OCI-LY1 (cell line): ENCODE measurements around the gene PATZ1.

Source experiments
- H2AFZ ChIP-seq: fragments of 200-600 bp; sonication (generic), shearing (Covaris generic); 2 replicates; pipeline ENCODE4 v1.6.0; 2014; ENCODE audit warnings: antibody characterized with exemption, mild to moderate bottlenecking, low read length
- H3F3A ChIP-seq: fragments of 200-600 bp; sonication (generic), shearing (Covaris generic); 2 replicates; pipeline ENCODE4 v1.6.0; 2014; ENCODE audit warnings: mild to moderate bottlenecking, antibody characterized with exemption, low read length, moderate library complexity; ENCODE audit not compliant: insufficient read depth
- H3K27ac ChIP-seq: fragments of 200-600 bp; sonication (generic); 2 replicates; pipeline ENCODE4 v1.5.1; 2014; ENCODE audit warnings: low read length, mixed run types, mild to moderate bottlenecking, low read depth; ENCODE audit not compliant: poor library complexity, severe bottlenecking
- H3K27me3 ChIP-seq: fragments of 200-600 bp; sonication (generic); 2 replicates; pipeline ENCODE4 v1.6.0; 2014; ENCODE audit warnings: antibody characterized with exemption, mild to moderate bottlenecking, low read length, moderate library complexity; ENCODE audit not compliant: insufficient read depth
- H3K36me3 ChIP-seq: fragments of 200-600 bp; sonication (generic); 2 replicates; pipeline ENCODE4 v1.6.1; 2014; ENCODE audit warnings: mild to moderate bottlenecking, antibody characterized with exemption, low read length, moderate library complexity, mixed read lengths; ENCODE audit not compliant: insufficient read depth
- H3K4me1 ChIP-seq: fragments of 200-600 bp; sonication (generic); 2 replicates; pipeline ENCODE4 v1.5.1; 2014; ENCODE audit warnings: mild to moderate bottlenecking, low read length, moderate library complexity; ENCODE audit not compliant: insufficient read depth, severe bottlenecking
- H3K4me2 ChIP-seq: fragments of 200-600 bp; sonication (generic), shearing (Covaris generic); 2 replicates; pipeline ENCODE4 v1.6.1; 2014; ENCODE audit warnings: low read length
- H3K4me3 ChIP-seq: fragments of 200-600 bp; sonication (generic); 2 replicates; pipeline ENCODE4 v1.5.1; 2014; ENCODE audit warnings: low read length, low read depth, mild to moderate bottlenecking, mixed read lengths; ENCODE audit not compliant: poor library complexity, severe bottlenecking
- H3K79me2 ChIP-seq: fragments of 200-600 bp; shearing (Covaris generic); 2 replicates; pipeline ENCODE4 v1.6.1; 2016; ENCODE audit warnings: mixed run types, low read length, mixed read lengths; ENCODE audit not compliant: insufficient read depth
- H3K9ac ChIP-seq: fragments of 200-600 bp; sonication (generic), shearing (Covaris generic); 2 replicates; pipeline ENCODE4 v1.6.1; 2014; ENCODE audit warnings: mild to moderate bottlenecking, low read length, mixed read lengths
- H3K9me2 ChIP-seq: fragments of 200-600 bp; sonication (generic), shearing (Covaris generic); 2 replicates; pipeline ENCODE4 v1.6.1; 2014; ENCODE audit warnings: low read depth, mild to moderate bottlenecking, low read length, mixed read lengths
- H3K9me3 ChIP-seq: fragments of 200-600 bp; shearing (Covaris generic); 2 replicates; pipeline ENCODE4 v1.6.1; 2014; ENCODE audit warnings: low read length, mixed read lengths
- H4K20me1 ChIP-seq: fragments of 200-600 bp; sonication (generic), shearing (Covaris generic); 2 replicates; pipeline ENCODE4 v1.6.0; 2016; ENCODE audit warnings: mild to moderate bottlenecking, low read length; ENCODE audit not compliant: insufficient read depth
- CTCF ChIP-seq: fragments of 200-600 bp; sonication (generic), shearing (Covaris generic); IDR thresholded peaks from 2 replicates; pipeline ENCODE4 v1.5.1; 2017; ENCODE audit warnings: mild to moderate bottlenecking, antibody characterized with exemption, low read length, moderate library complexity, mixed read lengths
- EZH2 ChIP-seq: fragments of 200-600 bp; sonication (generic), shearing (Covaris generic); IDR thresholded peaks from 2 replicates; pipeline ENCODE4 v1.8.0; 2017; ENCODE audit warnings: borderline replicate concordance, mixed run types, mild to moderate bottlenecking, antibody characterized with exemption, low read length, moderate library complexity, mixed read lengths

Gene PATZ1

GRCh38 chr22:31279327-31279669 lies 66.8 kb downstream of the PATZ1 start:
- no peaks in the 10 kb centered on the region for H3F3A ChIP-seq
- peak overlapping the region; percentile 43 for H3K27ac ChIP-seq
- H3K9me2 ChIP-seq, result no peaks in the 10 kb centered on the region
- no peaks in the 10 kb centered on the region for H4K20me1 ChIP-seq
- TF ChIP-seq CTCF (no peak), EZH2 (no peak)
- no peak overlapping the region for H3K4me2 ChIP-seq
- H2AFZ ChIP-seq, result no peak overlapping the region
- H3K36me3 ChIP-seq, result peaks cover 86% of the 10 kb centered on the region
- no peaks in the 10 kb centered on the region for H3K27me3 ChIP-seq
- no peaks in the 10 kb centered on the region for H3K4me1 ChIP-seq
- no peak overlapping the region; the same call in 1 of the 2 replicates for H3K9ac ChIP-seq
- no peaks in the 10 kb centered on the region for H3K79me2 ChIP-seq
- H3K4me3 ChIP-seq, result no peak overlapping the region
- H3K9me3 ChIP-seq, result no peaks in the 10 kb centered on the region

GRCh38 chr22:31278626-31279326 lies 67.4 kb downstream of the PATZ1 start:
- H3K27ac ChIP-seq, result peak overlapping the region; percentile 43
- no peaks in the 10 kb centered on the region for H4K20me1 ChIP-seq
- H3K36me3 ChIP-seq, result peaks cover 86% of the 10 kb centered on the region
- H3K4me2 ChIP-seq, result no peak overlapping the region
- H3F3A ChIP-seq, result no peaks in the 10 kb centered on the region
- H3K4me1 ChIP-seq, result no peaks in the 10 kb centered on the region
- no peaks in the 10 kb centered on the region for H3K79me2 ChIP-seq
- H3K9me2 ChIP-seq, result no peaks in the 10 kb centered on the region
- TF ChIP-seq CTCF, result no peak
- TF ChIP-seq EZH2, result no peak
- no peak overlapping the region; the same call in 1 of the 2 replicates for H3K9ac ChIP-seq
- no peaks in the 10 kb centered on the region for H3K9me3 ChIP-seq
- no peak overlapping the region for H2AFZ ChIP-seq
- H3K4me3 ChIP-seq, result no peak overlapping the region
- no peaks in the 10 kb centered on the region for H3K27me3 ChIP-seq

- H3K9ac ChIP-seq, result no peak overlapping the region
- H3K27me3 ChIP-seq, result no peaks in the 10 kb centered on the region
- H2AFZ ChIP-seq, result no peak overlapping the region
- no peak overlapping the region for H3K4me3 ChIP-seq
- no peak for TF ChIP-seq CTCF
- no peak for TF ChIP-seq EZH2
- peaks cover 86% of the 10 kb centered on the region for H3K36me3 ChIP-seq
- no peak overlapping the region for H3K27ac ChIP-seq
- H3K4me2 ChIP-seq, result no peak overlapping the region
- no peaks in the 10 kb centered on the region for H3K79me2 ChIP-seq
- H3K9me3 ChIP-seq, result no peaks in the 10 kb centered on the region
- no peaks in the 10 kb centered on the region for H3K4me1 ChIP-seq
- no peaks in the 10 kb centered on the region for H4K20me1 ChIP-seq
- no peaks in the 10 kb centered on the region for H3K9me2 ChIP-seq
- H3F3A ChIP-seq, result no peaks in the 10 kb centered on the region
These were observed 68.0 kb downstream of the PATZ1 start for GRCh38 chr22:31278151-31278621.
